Spleen (tissue), 11 donors: Measurements from ENCODE around the gene SPZ1. TPM values are rescaled to one million over a fixed set of nuclear protein-coding genes. Genes with fewer than 3 reads are reported as not detected.

Source experiments
- DNase-seq: peaks from one replicate; pipeline ENCODE4 v3.0.0-alpha.2; 2020
- H3K27ac ChIP-seq, 8 donors: fragments of 200-600 bp; sonication (generic) in 7 of 8; 1 replicate in 4 of 8; 2 replicates in 4 of 8; pipeline versions ENCODE4 v1.5.0 to v1.8.0; 2016 to 2021; ENCODE audit warnings: inconsistent platforms in 4 of 8, mild to moderate bottlenecking in 4 of 8, moderate library complexity in 1 of 8
- H3K27me3 ChIP-seq, 7 donors: fragments of 200-600 bp; sonication (generic) in 6 of 7; replicated peaks in 1 of 7; 1 replicate in 4 of 7; 2 replicates in 3 of 7; pipeline versions ENCODE4 v1.5.0 to v1.8.0; 2016 to 2021; ENCODE audit warnings: inconsistent platforms in 3 of 7, mild to moderate bottlenecking in 1 of 7
- H3K36me3 ChIP-seq, 6 donors: fragments of 200-600 bp; sonication (generic) in 5 of 6; 1 replicate in 4 of 6; 2 replicates in 2 of 6; pipeline versions ENCODE4 v1.5.0 to v1.8.0; 2016 to 2021; ENCODE audit warnings: inconsistent platforms in 2 of 6
- H3K4me1 ChIP-seq, 6 donors: fragments of 200-600 bp; sonication (generic) in 5 of 6; 1 replicate in 3 of 6; 2 replicates in 3 of 6; pipeline versions ENCODE4 v1.5.0 to v1.8.0; 2016 to 2021; ENCODE audit warnings: inconsistent platforms in 3 of 6
- H3K4me3 ChIP-seq, 8 donors: fragments of 200-600 bp; sonication (generic) in 7 of 8; 1 replicate in 4 of 8; 2 replicates in 4 of 8; pipeline versions ENCODE4 v1.5.0 to v1.8.0; 2016 to 2021; ENCODE audit warnings: inconsistent platforms in 4 of 8, mild to moderate bottlenecking in 4 of 8, moderate library complexity in 2 of 8
- H3K9me3 ChIP-seq, 8 donors: fragments of 200-600 bp; sonication (generic) in 7 of 8; 1 replicate in 4 of 8; 2 replicates in 4 of 8; pipeline versions ENCODE4 v1.5.0 to v1.8.0; 2016 to 2021; ENCODE audit warnings: inconsistent platforms in 4 of 8
- CTCF ChIP-seq, 11 experiments: fragments of 200-600 bp in 7 of 11; fragments of 450-650 bp in 4 of 11; sonication (generic) in 4 of 11; IDR thresholded peaks in 8 of 11; conservative IDR thresholded peaks in 3 of 11; 1 replicate in 7 of 11; 2 replicates in 4 of 11; pipeline versions ENCODE4 v1.4.0 to v1.8.0; 2016 to 2021; ENCODE audit warnings: antibody characterized with exemption in 11 of 11, inconsistent platforms in 4 of 11, mild to moderate bottlenecking in 1 of 11
- POLR2A ChIP-seq, 3 donors: fragments of 450-650 bp; IDR thresholded peaks; one replicate each; pipeline ENCODE4 v1.5.1; 2017; ENCODE audit warnings: antibody characterized with exemption in 3 of 3, mild to moderate bottlenecking in 1 of 3
- POLR2AphosphoS5 ChIP-seq, 3 donors: sonication (generic); formaldehyde crosslinking; IDR thresholded peaks; one replicate each; pipeline ENCODE4 v1.5.1; 2017; ENCODE audit warnings: antibody characterized with exemption in 3 of 3
- WGBS, 5 donors: extraction: QIAGEN DNeasy Blood & Tissue Kit in 3 of 5; methylation state at CpG; one replicate each; pipeline versions ENCODE4 v1.1.5 to v1.1.7; 2013 to 2018; 5-methylcytosine and 5-hydroxymethylcytosine counted together
- intact Hi-C: fragments of 100-400 bp; cut with DNase I; formaldehyde crosslinking; loops from one replicate; pipeline ENCODE4 v1.15.0; 2023; ENCODE audit warnings: low total_unique reads
- polyA plus RNA-seq, 3 donors: library from polyadenylated mRNA; stranded (reverse); fragments of 200-250 nt; gene quantifications; one replicate each; pipeline ENCODE4 v1.2.1, GENCODE V29; 2013
- total RNA-seq, 7 donors: library from RNA; depleted of rRNA in 3 of 7; stranded (reverse); fragments of >200 nt in 3 of 7; fragmentation: NEBNext Ultra II Directional in 4 of 7; extraction: Animal tissue kit (Norgen Biotek cat#: 25700) in 4 of 7; gene quantifications; one replicate each; pipeline versions ENCODE4 v1.1.0 to v1.2.1, GENCODE V29; 2016 to 2021
- donor health status: healthy with polysubstance abuse.
- donor health status: DM: no; HTN: no; CAD: no; lungs with moderate emphysema.
- donor health status: DM: no; HTN: no; CAD: no.
- donor health status: Bipolar disorder and iron deficiency.
- donor health status: healthy.
- donor health status: DM: no; HTN: no; CAD: no.
- donor health status: DM: yes; HTN: yes; CAD: no.

Gene SPZ1
- total and polyA plus RNA-seq, 10 donors = not detected

GRCh38 chr5:80282054-80282453 is 37.7 kb upstream of the SPZ1 start:
- H3K9me3 ChIP-seq = no peaks in the 10 kb centered on the region
- DNase-seq = no peak
- intact Hi-C loops = no loop called here
- no peak for TF ChIP-seq POLR2AphosphoS5 (IDR thresholded peaks at IDR 0.05)
- TF ChIP-seq POLR2A (IDR thresholded peaks at IDR 0.05) = no peak
- TF ChIP-seq CTCF (IDR thresholded peaks at IDR 0.05 in 8 of 11, conservative IDR thresholded peaks at IDR 0.05 in 3 of 11) = no peak
- H3K4me3 ChIP-seq = no peak overlapping the region
- 51 to 86% (median 69%) methylated on average over 3 of the region's 3 CpGs for WGBS, 5 donors
- no peaks in the 10 kb centered on the region for H3K27me3 ChIP-seq
- no peaks in the 10 kb centered on the region for H3K4me1 ChIP-seq
- H3K36me3 ChIP-seq = no peaks in the 10 kb centered on the region
- no peak overlapping the region for H3K27ac ChIP-seq

- 50 to 82% (median 71%) methylated on average over 1 of the region's 1 CpG for WGBS, 5 donors
- no peaks in the 10 kb centered on the region for H3K27me3 ChIP-seq
- no peaks in the 10 kb centered on the region for H3K36me3 ChIP-seq
- H3K27ac ChIP-seq = no peak overlapping the region
- no peak for DNase-seq
- H3K4me1 ChIP-seq = no peaks in the 10 kb centered on the region
- H3K4me3 ChIP-seq = no peak overlapping the region
- intact Hi-C loops = no loop called here
- H3K9me3 ChIP-seq = no peaks in the 10 kb centered on the region
- TF ChIP-seq POLR2A (IDR thresholded peaks at IDR 0.05) (no peak), CTCF (IDR thresholded peaks at IDR 0.05 in 8 of 11, conservative IDR thresholded peaks at IDR 0.05 in 3 of 11) (no peak), POLR2AphosphoS5 (IDR thresholded peaks at IDR 0.05) (no peak)
Measured at GRCh38 chr5:80283360-80283759, 36.4 kb upstream of the SPZ1 start.

GRCh38 chr5:80284720-80285119 is 35.1 kb upstream of the SPZ1 start:
- intact Hi-C loops = no loop called here
- WGBS, 5 donors = 46 to 62% (median 50%) methylated on average over 2 of the region's 2 CpGs
- no peak for DNase-seq

GRCh38 chr5:80288177-80288576 is 31.6 kb upstream of the SPZ1 start:
- WGBS, 5 donors = 77 to 93% (median 90%) methylated on average over 2 of the region's 2 CpGs
- Histone ChIP-seq H3K27ac (no peak overlapping the region), H3K36me3 (no peaks in the 10 kb centered on the region), H3K4me3 (no peak overlapping the region), H3K27me3 (no peaks in the 10 kb centered on the region), H3K9me3 (no peaks in the 10 kb centered on the region), H3K4me1 (no peaks in the 10 kb centered on the region)
- intact Hi-C loops = no loop called here
- no peak for DNase-seq
- TF ChIP-seq CTCF (IDR thresholded peaks at IDR 0.05 in 8 of 11, conservative IDR thresholded peaks at IDR 0.05 in 3 of 11) = no peak
- no peak for TF ChIP-seq POLR2AphosphoS5 (IDR thresholded peaks at IDR 0.05)
- TF ChIP-seq POLR2A (IDR thresholded peaks at IDR 0.05) = no peak

More at GRCh38 chr5:80284720-80285119, 35.1 kb upstream of the SPZ1 start:
- Histone ChIP-seq H3K9me3 (no peaks in the 10 kb centered on the region), H3K27ac (no peak overlapping the region), H3K4me3 (no peak overlapping the region), H3K36me3 (no peaks in the 10 kb centered on the region), H3K4me1 (no peaks in the 10 kb centered on the region), H3K27me3 (no peaks in the 10 kb centered on the region)
- no peak for TF ChIP-seq POLR2A (IDR thresholded peaks at IDR 0.05)
- TF ChIP-seq CTCF (IDR thresholded peaks at IDR 0.05 in 8 of 11, conservative IDR thresholded peaks at IDR 0.05 in 3 of 11) = no peak
- TF ChIP-seq POLR2AphosphoS5 (IDR thresholded peaks at IDR 0.05) = no peak
